Activated B cell treated with CpG ODN at 0.5 μM for 24 hours (primary cell): Measurements from ENCODE around the gene DNAJC5G. TPM values are rescaled to one million over a fixed set of nuclear protein-coding genes. Genes with fewer than 3 reads are reported as not detected.

Source experiments
- ATAC-seq: fragments of 200-7000 bp; cut with Tn5 transposase; one replicate; pipeline ENCODE4 v1.10.0; 2021; ENCODE audit warnings: low read depth, mild to moderate bottlenecking, moderate library complexity
- CTCF ChIA-PET: fragments of 350-600 bp; sonication (Branson Sonifier 250); formaldehyde crosslinking; loops from one replicate; lab custom pipeline; 2021; ENCODE audit warnings: antibody characterized with exemption; lab: Charles Lee
- POLR2A ChIA-PET: fragments of 350-600 bp; sonication (Branson Sonifier 250); formaldehyde crosslinking; loops from one replicate; lab custom pipeline; 2021; ENCODE audit warnings: antibody characterized with exemption; lab: Charles Lee
- DNase-seq: peaks from one replicate; pipeline ENCODE4 v3.0.0; 2022
- H3K27ac Mint-ChIP-seq: one replicate; pipeline ENCODE4 v1.8.0; 2020; ENCODE audit warnings: mixed read lengths
- H3K27me3 Mint-ChIP-seq: one replicate; pipeline ENCODE4 v1.8.0; 2021; ENCODE audit warnings: mixed read lengths
- H3K36me3 Mint-ChIP-seq: one replicate; pipeline ENCODE4 v1.8.0; 2021; ENCODE audit warnings: low read depth, mixed read lengths
- H3K4me1 Mint-ChIP-seq: one replicate; pipeline ENCODE4 v1.8.0; 2021; ENCODE audit warnings: mixed read lengths
- H3K4me3 Mint-ChIP-seq: one replicate; pipeline ENCODE4 v1.8.0; 2020; ENCODE audit warnings: mild to moderate bottlenecking, mixed read lengths
- H3K9me3 Mint-ChIP-seq: one replicate; pipeline ENCODE4 v1.8.0; 2020; ENCODE audit warnings: mixed read lengths
- intact Hi-C: fragments of 100-400 bp; cut with micrococcal nuclease; formaldehyde crosslinking; loops from one replicate; pipeline ENCODE4 v1.15.1; 2024
- total RNA-seq: library from RNA; stranded (reverse); gene quantifications from 2 replicates; pipeline ENCODE4 v1.2.3, GENCODE V29; 2022
- TF ChIP-seq, protein P1 (sequence below): fragments of 200-600 bp; IDR thresholded peaks from one replicate; pipeline ENCODE4 v1.8.0; 2022; ENCODE audit warnings: antibody characterized with exemption, mild to moderate bottlenecking

DNAJC5G gene
- total RNA-seq, 1 donor from 2014 or later = not detected

DNA sequence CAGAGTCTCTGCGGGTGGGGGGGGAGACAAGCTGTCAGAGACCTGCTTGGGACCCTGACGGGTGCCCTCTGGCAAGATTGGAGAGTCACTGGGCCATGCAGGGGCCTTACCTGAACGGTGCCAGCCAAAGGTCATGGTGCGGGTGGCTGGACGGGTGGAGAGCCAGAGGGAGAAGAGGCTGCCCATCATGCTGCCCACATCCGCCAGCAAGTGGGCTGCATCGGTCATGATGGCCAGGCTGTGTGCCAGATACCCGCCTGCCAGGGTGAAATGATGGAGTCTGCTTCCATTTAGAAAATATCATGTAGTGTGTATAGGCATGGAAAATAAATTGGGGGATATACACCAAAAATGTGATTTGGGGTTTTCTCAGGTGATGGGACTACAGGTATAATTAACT lies 17.2 kb upstream of the DNAJC5G start:
- no peaks in the 10 kb centered on the region for H3K36me3 Mint-ChIP-seq
- H3K4me3 Mint-ChIP-seq = no peak overlapping the region
- peaks cover 59% of the 10 kb centered on the region for H3K27me3 Mint-ChIP-seq
- H3K9me3 Mint-ChIP-seq = no peaks in the 10 kb centered on the region
- ChIA-PET POLR2A (no interaction called here), CTCF (no interaction called here)
- TF ChIP-seq, protein P1, sequence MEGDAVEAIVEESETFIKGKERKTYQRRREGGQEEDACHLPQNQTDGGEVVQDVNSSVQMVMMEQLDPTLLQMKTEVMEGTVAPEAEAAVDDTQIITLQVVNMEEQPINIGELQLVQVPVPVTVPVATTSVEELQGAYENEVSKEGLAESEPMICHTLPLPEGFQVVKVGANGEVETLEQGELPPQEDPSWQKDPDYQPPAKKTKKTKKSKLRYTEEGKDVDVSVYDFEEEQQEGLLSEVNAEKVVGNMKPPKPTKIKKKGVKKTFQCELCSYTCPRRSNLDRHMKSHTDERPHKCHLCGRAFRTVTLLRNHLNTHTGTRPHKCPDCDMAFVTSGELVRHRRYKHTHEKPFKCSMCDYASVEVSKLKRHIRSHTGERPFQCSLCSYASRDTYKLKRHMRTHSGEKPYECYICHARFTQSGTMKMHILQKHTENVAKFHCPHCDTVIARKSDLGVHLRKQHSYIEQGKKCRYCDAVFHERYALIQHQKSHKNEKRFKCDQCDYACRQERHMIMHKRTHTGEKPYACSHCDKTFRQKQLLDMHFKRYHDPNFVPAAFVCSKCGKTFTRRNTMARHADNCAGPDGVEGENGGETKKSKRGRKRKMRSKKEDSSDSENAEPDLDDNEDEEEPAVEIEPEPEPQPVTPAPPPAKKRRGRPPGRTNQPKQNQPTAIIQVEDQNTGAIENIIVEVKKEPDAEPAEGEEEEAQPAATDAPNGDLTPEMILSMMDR = no peak
- H3K4me1 Mint-ChIP-seq = peaks cover 12% of the 10 kb centered on the region
- DNase-seq = no peak
- ATAC-seq = no peak
- intact Hi-C loops = no loop called here
- H3K27ac Mint-ChIP-seq = no peak overlapping the region

DNA sequence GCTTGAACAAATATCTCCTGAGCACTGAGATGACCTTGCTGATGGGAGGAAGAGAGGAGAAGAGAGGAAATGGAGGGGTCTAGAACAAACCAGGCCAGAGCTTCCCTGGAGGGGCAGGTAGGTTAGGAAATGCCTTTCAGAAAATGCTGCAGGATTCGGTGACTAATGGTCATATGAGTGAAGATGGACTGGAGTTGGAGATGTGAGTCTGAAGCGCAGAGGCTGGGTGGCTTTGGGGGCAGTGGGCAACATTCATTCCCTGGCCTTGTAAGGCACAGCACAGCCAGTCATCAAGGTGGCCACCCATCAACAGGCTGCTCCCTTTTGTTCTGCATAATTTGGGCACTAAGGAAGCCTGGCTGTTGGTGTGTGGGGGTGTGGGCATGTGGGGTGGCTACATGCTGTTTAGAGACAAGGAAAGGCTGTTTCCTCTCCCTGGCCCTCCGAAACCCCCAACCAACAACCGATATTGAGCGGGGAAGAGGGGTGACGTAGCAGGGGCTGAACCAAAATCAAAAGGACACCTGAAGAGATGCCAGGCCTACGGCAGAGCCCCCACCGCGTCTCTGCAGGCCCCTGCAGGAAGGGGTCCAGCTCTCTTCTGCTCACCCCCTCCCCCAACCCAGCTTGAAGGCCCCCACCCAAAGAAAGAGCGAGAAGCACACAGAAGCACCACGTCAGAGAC lies 13.8 kb upstream of the DNAJC5G start:
- POLR2A ChIA-PET = no interaction called here
- no peak overlapping the region for H3K27ac Mint-ChIP-seq
- ATAC-seq = no peak
- intact Hi-C loops = no loop called here
- peaks cover 65% of the 10 kb centered on the region for H3K27me3 Mint-ChIP-seq
- no peaks in the 10 kb centered on the region for H3K9me3 Mint-ChIP-seq
- peaks cover 2% of the 10 kb centered on the region for H3K36me3 Mint-ChIP-seq
- TF ChIP-seq, protein P1 = no peak
- CTCF ChIA-PET = no interaction called here
- H3K4me1 Mint-ChIP-seq = peaks cover 33% of the 10 kb centered on the region
- no peak for DNase-seq
- H3K4me3 Mint-ChIP-seq = peak overlapping the region; percentile 74

DNA sequence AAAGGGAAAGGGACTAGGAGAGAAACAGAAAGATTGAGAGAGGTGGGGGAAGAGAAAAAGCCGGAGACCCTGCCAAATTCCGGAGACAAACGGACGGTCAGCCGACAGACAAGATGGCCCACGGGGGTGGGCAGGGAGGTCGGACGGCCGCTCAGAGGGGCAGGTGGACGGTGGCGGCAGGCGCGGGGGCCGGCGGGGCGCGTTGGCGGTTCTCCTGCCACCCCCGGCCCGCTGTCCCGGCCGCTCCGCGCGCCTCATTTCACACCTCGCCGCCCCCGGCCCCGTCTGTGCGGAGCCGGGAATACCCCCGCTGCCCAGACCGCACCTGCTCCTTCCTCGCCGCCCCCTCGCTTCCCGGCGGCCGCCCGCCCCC lies 13.3 kb upstream of the DNAJC5G start:
- TF ChIP-seq, protein P1 = no peak
- peaks cover 59% of the 10 kb centered on the region for H3K27me3 Mint-ChIP-seq
- peak overlapping the region; percentile 74 for H3K4me3 Mint-ChIP-seq
- CTCF ChIA-PET = no interaction called here
- intact Hi-C loops = no loop called here
- H3K36me3 Mint-ChIP-seq = peaks cover 2% of the 10 kb centered on the region
- POLR2A ChIA-PET = interaction anchor here (1.6 kb wide), 1 partner anchor 148 kb away, joined by 4 read pairs; the partner anchor contains the start of gene PPM1G
- no peaks in the 10 kb centered on the region for H3K9me3 Mint-ChIP-seq
- peaks cover 33% of the 10 kb centered on the region for H3K4me1 Mint-ChIP-seq
- DNase-seq (no peak), ATAC-seq (no peak)
- no peak overlapping the region for H3K27ac Mint-ChIP-seq

DNA sequence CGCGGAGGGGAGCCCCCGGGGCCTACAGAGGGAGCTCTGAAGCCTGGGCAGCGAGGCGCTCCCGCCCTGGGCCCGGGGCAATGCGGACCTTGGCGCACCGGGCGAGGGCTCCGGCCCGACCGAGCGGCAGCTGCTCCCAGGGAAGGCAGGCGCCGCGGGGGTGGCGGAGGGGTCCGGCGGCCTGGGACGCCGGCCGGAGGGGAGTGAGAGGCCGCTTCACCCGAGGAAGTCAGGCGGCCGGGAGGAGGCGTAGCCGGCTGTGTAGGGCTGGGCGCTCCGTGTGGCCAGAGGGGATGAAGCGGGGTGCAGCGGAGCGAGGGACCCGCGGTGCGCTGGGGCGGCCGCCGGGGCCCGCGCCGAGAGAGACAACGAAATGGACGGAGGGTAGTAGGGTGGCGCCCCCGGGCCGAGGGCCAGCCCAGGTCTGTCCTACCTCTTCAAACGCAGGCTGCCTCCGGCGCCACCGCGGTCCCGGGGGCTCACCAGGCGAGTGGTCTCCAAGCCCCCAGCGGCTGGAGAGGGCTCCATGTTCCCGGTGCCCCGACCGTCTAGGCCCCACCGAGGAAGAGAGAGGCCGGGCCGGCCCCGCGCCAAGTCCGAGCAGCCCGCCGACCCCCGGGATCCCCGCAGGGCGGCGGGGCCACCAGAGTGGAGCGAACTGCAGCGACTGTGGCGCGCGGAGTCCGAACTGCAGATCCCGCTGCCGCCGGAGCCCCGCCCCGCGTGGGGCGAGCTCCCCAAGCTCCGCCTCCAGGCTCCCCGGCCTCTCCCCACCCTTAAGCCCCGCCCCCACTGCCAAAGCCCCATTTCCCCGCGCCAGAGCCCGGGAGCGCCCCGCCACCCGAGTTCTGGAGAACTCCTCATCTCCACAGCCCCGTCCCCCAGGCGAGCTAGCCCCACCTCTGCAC lies 12.6 kb upstream of the DNAJC5G start, which contains the start of gene SLC30A3:
Gene SLC30A3 (minus strand): TSS at position 669 of the 908 bp plus-strand sequence. CDS start 141 bp downstream, at position 528.
- TF ChIP-seq, protein P1 = no peak
- intact Hi-C loops = no loop called here
- ChIA-PET CTCF (interaction anchor here (1.4 to 2.0 kb wide), 2 partner anchors 17 to 93 kb away, joined by 4 to 7 read pairs; no protein-coding TSS in a partner anchor), POLR2A (interaction anchor here (1.0 to 1.6 kb wide), 3 partner anchors 17 to 147 kb away, joined by 3 to 4 read pairs (median 4); partner anchors contain the start of gene PPM1G)
- Mint-ChIP-seq H3K36me3 (peaks cover 2% of the 10 kb centered on the region), H3K27ac (no peak within 1 kb of the TSS), H3K4me1 (peaks cover 33% of the 10 kb centered on the region), H3K27me3 (peaks cover 56% of the 10 kb centered on the region), H3K9me3 (no peaks in the 10 kb centered on the region), H3K4me3 (peak within 1 kb of the TSS; percentile 88)
- peak; percentile 52 for DNase-seq
- ATAC-seq = peak; percentile 73
